Measurements from ENCODE around the gene PIK3AP1.

DNA sequence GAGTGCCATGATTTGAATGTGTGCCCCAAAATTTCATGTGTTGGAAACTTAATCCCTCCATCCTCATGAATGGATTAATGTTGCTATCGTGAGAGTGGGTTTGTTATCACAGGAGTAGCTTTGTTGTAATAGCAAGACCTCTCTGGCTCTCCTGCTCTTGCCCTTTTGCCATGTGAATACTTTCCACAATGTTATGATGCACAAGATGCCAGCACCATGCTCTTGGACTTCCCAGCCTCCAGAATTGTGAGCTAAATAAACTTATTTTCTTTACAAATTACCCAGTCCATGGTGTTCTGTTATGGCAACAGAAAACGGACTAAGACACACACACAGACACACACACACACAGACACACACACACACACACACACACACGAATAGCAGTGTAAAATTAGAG, 82.2 kb downstream of the PIK3AP1 start:
- TF ChIP-seq, protein P1, sequence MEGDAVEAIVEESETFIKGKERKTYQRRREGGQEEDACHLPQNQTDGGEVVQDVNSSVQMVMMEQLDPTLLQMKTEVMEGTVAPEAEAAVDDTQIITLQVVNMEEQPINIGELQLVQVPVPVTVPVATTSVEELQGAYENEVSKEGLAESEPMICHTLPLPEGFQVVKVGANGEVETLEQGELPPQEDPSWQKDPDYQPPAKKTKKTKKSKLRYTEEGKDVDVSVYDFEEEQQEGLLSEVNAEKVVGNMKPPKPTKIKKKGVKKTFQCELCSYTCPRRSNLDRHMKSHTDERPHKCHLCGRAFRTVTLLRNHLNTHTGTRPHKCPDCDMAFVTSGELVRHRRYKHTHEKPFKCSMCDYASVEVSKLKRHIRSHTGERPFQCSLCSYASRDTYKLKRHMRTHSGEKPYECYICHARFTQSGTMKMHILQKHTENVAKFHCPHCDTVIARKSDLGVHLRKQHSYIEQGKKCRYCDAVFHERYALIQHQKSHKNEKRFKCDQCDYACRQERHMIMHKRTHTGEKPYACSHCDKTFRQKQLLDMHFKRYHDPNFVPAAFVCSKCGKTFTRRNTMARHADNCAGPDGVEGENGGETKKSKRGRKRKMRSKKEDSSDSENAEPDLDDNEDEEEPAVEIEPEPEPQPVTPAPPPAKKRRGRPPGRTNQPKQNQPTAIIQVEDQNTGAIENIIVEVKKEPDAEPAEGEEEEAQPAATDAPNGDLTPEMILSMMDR (conservative IDR thresholded peaks at IDR 0.05; ENCODE audit: low read length): no peak
- TF ChIP-seq EZH2phosphoT487 (IDR thresholded peaks at IDR 0.05; ENCODE audit: borderline replicate concordance): no peak

Measured in Loucy (cell line).